HG03159 (cell line): ENCODE results near the gene CORO7.

ENCODE experiments used
- ATAC-seq: cut with Tn5 transposase; IDR thresholded peaks from one replicate; pipeline ENCODE4 v1.9.1; 2021; ENCODE audit warnings: mild to moderate bottlenecking, moderate library complexity; ENCODE audit not compliant: unreplicated experiment

The CORO7 gene

GRCh38 chr16:4373356-4373908 lies 43.0 kb downstream of the CORO7 start:
- no peak for ATAC-seq

- no peak for ATAC-seq
Observed at GRCh38 chr16:4372578-4373355, 43.6 kb downstream of the CORO7 start.

- ATAC-seq = peak; percentile 39
Observed at GRCh38 chr16:4372001-4372577, 44.3 kb downstream of the CORO7 start.

- ATAC-seq = peak; percentile 62
Observed at GRCh38 chr16:4371357-4372000, 44.9 kb downstream of the CORO7 start, which contains the start of gene VASN. Gene VASN, plus strand, starts transcription at chr16:4371848. Its CDS starts 9,030 bp downstream, at chr16:4380878.

- no peak for ATAC-seq
Observed at GRCh38 chr16:4370570-4371356, 45.6 kb downstream of the CORO7 start.

GRCh38 chr16:4370151-4370550 lies 46.2 kb downstream of the CORO7 start:
- ATAC-seq = no peak

GRCh38 chr16:4369007-4369733 lies 47.2 kb downstream of the CORO7 start:
- no peak for ATAC-seq

- ATAC-seq = no peak
Observed at GRCh38 chr16:4367393-4367856, 49.0 kb downstream of the CORO7 start.

- no peak for ATAC-seq
Observed at GRCh38 chr16:4366016-4366415, 50.4 kb downstream of the CORO7 start.

- ATAC-seq = no peak
Observed at GRCh38 chr16:4365615-4366014, 50.8 kb downstream of the CORO7 start.

- no peak for ATAC-seq
Observed at GRCh38 chr16:4365014-4365406, 51.4 kb downstream of the CORO7 start.

GRCh38 chr16:4364196-4365013 lies 52.0 kb downstream of the CORO7 start:
- no peak for ATAC-seq

GRCh38 chr16:4362476-4363135 lies 53.8 kb downstream of the CORO7 start:
- no peak for ATAC-seq

- no peak for ATAC-seq
Observed at GRCh38 chr16:4361944-4362311, 54.5 kb downstream of the CORO7 start.

GRCh38 chr16:4361033-4361943 lies 55.1 kb downstream of the CORO7 start:
- ATAC-seq = no peak

GRCh38 chr16:4360538-4361021 lies 55.8 kb downstream of the CORO7 start:
- ATAC-seq = no peak

- ATAC-seq = no peak
Observed at GRCh38 chr16:4359914-4360313, 56.5 kb downstream of the CORO7 start.
